WTC11 (cell line): ENCODE data around the gene TFB2M. TPM values are rescaled to one million over a fixed set of nuclear protein-coding genes. Genes with fewer than 3 reads are reported as not detected.

ENCODE experiments used
- ATAC-seq: fragments of 200-7000 bp; cut with Tn5 transposase; 2 replicates; pipeline ENCODE4 v1.10.0; 2021; ENCODE audit warnings: mild to moderate bottlenecking, moderate library complexity
- CTCF ChIA-PET: fragments of 300-600 bp; sonication (Branson Sonifier 250); formaldehyde crosslinking; loops from one replicate; lab custom pipeline; 2021; ENCODE audit warnings: antibody characterized with exemption; lab: Charles Lee
- POLR2A ChIA-PET: fragments of 350-600 bp; sonication (Branson Sonifier 250); formaldehyde crosslinking; loops from one replicate; lab custom pipeline; 2021; ENCODE audit warnings: antibody characterized with exemption; lab: Charles Lee
- DNase-seq: peaks from one replicate; pipeline ENCODE4 v3.0.0; 2021; ENCODE audit warnings: low spot score
- H3K27ac Mint-ChIP-seq: 2 replicates; pipeline ENCODE4 v1.8.0; 2021; ENCODE audit warnings: mixed read lengths
- H3K27me3 Mint-ChIP-seq: 2 replicates; pipeline ENCODE4 v1.8.0; 2021; ENCODE audit warnings: low read depth, mild to moderate bottlenecking, moderate library complexity, mixed read lengths
- H3K36me3 Mint-ChIP-seq: 2 replicates; pipeline ENCODE4 v1.8.0; 2021; ENCODE audit warnings: mixed read lengths
- H3K4me1 Mint-ChIP-seq: 2 replicates; pipeline ENCODE4 v1.8.0; 2022; ENCODE audit warnings: mixed read lengths
- H3K4me3 Mint-ChIP-seq: 2 replicates; pipeline ENCODE4 v1.8.0; 2021; ENCODE audit warnings: mild to moderate bottlenecking, moderate library complexity, mixed read lengths
- H3K9me3 Mint-ChIP-seq: 2 replicates; pipeline ENCODE4 v1.8.0; 2021; ENCODE audit warnings: mixed read lengths
- ATF1 ChIP-seq: sonication (generic); formaldehyde crosslinking; IDR thresholded peaks from 2 replicates; pipeline ENCODE4 v1.8.1; 2023; ENCODE audit warnings: mild to moderate bottlenecking, moderate library complexity, missing genetic modification reagents
- ATF3 ChIP-seq: sonication (generic); formaldehyde crosslinking; conservative IDR thresholded peaks from 2 replicates; pipeline ENCODE4 v1.8.1; 2022; ENCODE audit warnings: mild to moderate bottlenecking, missing genetic modification reagents
- CREB1 ChIP-seq: sonication (generic); formaldehyde crosslinking; IDR thresholded peaks from 2 replicates; pipeline ENCODE4 v1.8.0; 2023; ENCODE audit warnings: mild to moderate bottlenecking, missing genetic modification reagents
- E2F4 ChIP-seq: sonication (generic); formaldehyde crosslinking; IDR thresholded peaks from 2 replicates; pipeline ENCODE4 v1.8.1; 2022; ENCODE audit warnings: low read depth, mild to moderate bottlenecking, moderate library complexity, missing genetic modification reagents, borderline replicate concordance
- ELF4 ChIP-seq: sonication (generic); formaldehyde crosslinking; IDR thresholded peaks from 2 replicates; pipeline ENCODE4 v1.8.1; 2022; ENCODE audit warnings: low read depth, mild to moderate bottlenecking, moderate library complexity, missing genetic modification reagents
- FOXP4 ChIP-seq: sonication (generic); formaldehyde crosslinking; IDR thresholded peaks from 2 replicates; pipeline ENCODE4 v1.8.0; 2022; ENCODE audit warnings: mild to moderate bottlenecking, missing genetic modification reagents
- GABPB1 ChIP-seq: sonication (generic); formaldehyde crosslinking; IDR thresholded peaks from 2 replicates; pipeline ENCODE4 v1.8.1; 2023; ENCODE audit warnings: mild to moderate bottlenecking, missing genetic modification reagents
- IRF2 ChIP-seq: sonication (generic); formaldehyde crosslinking; IDR thresholded peaks from 2 replicates; pipeline ENCODE4 v1.8.0; 2022; ENCODE audit warnings: low read depth, missing genetic modification reagents, borderline replicate concordance
- JUN ChIP-seq: sonication (generic); formaldehyde crosslinking; IDR thresholded peaks from 2 replicates; pipeline ENCODE4 v1.8.0; 2023; ENCODE audit warnings: mild to moderate bottlenecking, missing genetic modification reagents
- SP1 ChIP-seq: sonication (generic); formaldehyde crosslinking; conservative IDR thresholded peaks from 2 replicates; pipeline ENCODE4 v1.8.1; 2022; ENCODE audit warnings: missing genetic modification reagents
- STAT6 ChIP-seq: sonication (generic); formaldehyde crosslinking; conservative IDR thresholded peaks from 2 replicates; pipeline ENCODE4 v1.8.1; 2023; ENCODE audit warnings: mild to moderate bottlenecking, low read depth, missing genetic modification reagents, moderate library complexity
- TCF7 ChIP-seq: sonication (generic); formaldehyde crosslinking; IDR thresholded peaks from 2 replicates; pipeline ENCODE4 v1.8.0; 2022; ENCODE audit warnings: mild to moderate bottlenecking, low read depth, missing genetic modification reagents, moderate library complexity
- USF2 ChIP-seq: sonication (generic); formaldehyde crosslinking; IDR thresholded peaks from 2 replicates; pipeline ENCODE4 v1.8.1; 2023; ENCODE audit warnings: mild to moderate bottlenecking, missing genetic modification reagents, moderate library complexity
- ZBTB43 ChIP-seq: sonication (generic); formaldehyde crosslinking; IDR thresholded peaks from 2 replicates; pipeline ENCODE4 v1.8.1; 2023; ENCODE audit warnings: mild to moderate bottlenecking, missing genetic modification reagents
- ZNF232 ChIP-seq: sonication (generic); formaldehyde crosslinking; IDR thresholded peaks from 2 replicates; pipeline ENCODE4 v1.8.0; 2022; ENCODE audit warnings: mild to moderate bottlenecking, missing genetic modification reagents
- ZNF396 ChIP-seq: fragments of 250-450 bp; sonication (Bioruptor Pico); IDR thresholded peaks from 2 replicates; pipeline ENCODE4 v1.8.0; 2021; ENCODE audit warnings: mild to moderate bottlenecking, moderate library complexity, borderline replicate concordance
- ZNF423 ChIP-seq: fragments of 250-450 bp; sonication (Bioruptor Pico); IDR thresholded peaks from 2 replicates; pipeline ENCODE4 v2.1.2; 2022; ENCODE audit warnings: mild to moderate bottlenecking, moderate library complexity
- ZNF532 ChIP-seq: fragments of 250-450 bp; sonication (Bioruptor Pico); IDR thresholded peaks from 2 replicates; pipeline ENCODE4 v1.9.0; 2021; ENCODE audit warnings: mild to moderate bottlenecking, borderline replicate concordance
- total RNA-seq: library from RNA; stranded (reverse); gene quantifications from 3 replicates; pipeline ENCODE4 v1.2.3, GENCODE V29; 2021

Gene TFB2M
- total RNA-seq, 1 experiment from 2014 or later: 16.5 TPM

- ATAC-seq (no peak), DNase-seq (no peak)
- peak overlapping the region; percentile 85 for H3K27ac Mint-ChIP-seq
- H3K9me3 Mint-ChIP-seq: no peaks in the 10 kb centered on the region
- ChIA-PET CTCF (no interaction called here), POLR2A (no interaction called here)
- TF ChIP-seq STAT6 (CRISPR knock-in tag) (no peak), ATF1 (CRISPR knock-in tag) (no peak), ZNF396 (CRISPR knock-in tag) (no peak), ELF4 (no peak), ZNF232 (CRISPR knock-in tag) (no peak)
- peaks cover 13% of the 10 kb centered on the region for H3K36me3 Mint-ChIP-seq
- no peak overlapping the region for H3K4me3 Mint-ChIP-seq
- peaks cover 6% of the 10 kb centered on the region for H3K4me1 Mint-ChIP-seq
- no peaks in the 10 kb centered on the region; the same call in 1 of the 2 replicates for H3K27me3 Mint-ChIP-seq
Observed at GRCh38 chr1:246537887-246538286, 28.2 kb downstream of the TFB2M start.

GRCh38 chr1:246537441-246537840 is 28.6 kb downstream of the TFB2M start:
- TF ChIP-seq USF2 (CRISPR knock-in tag) (no peak), IRF2 (CRISPR knock-in tag) (no peak), JUN (CRISPR knock-in tag) (no peak), ZNF423 (CRISPR knock-in tag) (no peak), ZBTB43 (CRISPR knock-in tag) (no peak), GABPB1 (no peak), ATF3 (CRISPR knock-in tag) (no peak), TCF7 (CRISPR knock-in tag) (no peak), E2F4 (CRISPR knock-in tag) (no peak), CREB1 (CRISPR knock-in tag) (no peak)
- H3K27ac Mint-ChIP-seq: no peak overlapping the region; the same call in 1 of the 2 replicates
- peaks cover 6% of the 10 kb centered on the region for H3K4me1 Mint-ChIP-seq
- H3K36me3 Mint-ChIP-seq: peaks cover 13% of the 10 kb centered on the region
- DNase-seq: no peak
- no peaks in the 10 kb centered on the region; the same call in 1 of the 2 replicates for H3K27me3 Mint-ChIP-seq
- peaks cover 2% of the 10 kb centered on the region for H3K9me3 Mint-ChIP-seq
- no peak overlapping the region for H3K4me3 Mint-ChIP-seq
- POLR2A ChIA-PET: no interaction called here
- CTCF ChIA-PET: no interaction called here
- peak; percentile 30; the same call in 1 of the 2 replicates for ATAC-seq

- peaks cover 2% of the 10 kb centered on the region; the same call in 1 of the 2 replicates for H3K27me3 Mint-ChIP-seq
- H3K27ac Mint-ChIP-seq: no peak overlapping the region
- H3K9me3 Mint-ChIP-seq: peaks cover 30% of the 10 kb centered on the region
- DNase-seq (no peak), ATAC-seq (no peak)
- H3K36me3 Mint-ChIP-seq: peaks cover 18% of the 10 kb centered on the region
- ChIA-PET CTCF (interaction anchor here (0.6 to 2.4 kb wide), 2 partner anchors 9 to 36 kb away, joined by 5 to 7 read pairs; no protein-coding TSS in a partner anchor), POLR2A (no interaction called here)
- no peak overlapping the region for H3K4me3 Mint-ChIP-seq
- peaks cover 6% of the 10 kb centered on the region for H3K4me1 Mint-ChIP-seq
- TF ChIP-seq SP1 (CRISPR knock-in tag): no peak
- no peak for TF ChIP-seq ZNF532 (CRISPR knock-in tag)
- no peak for TF ChIP-seq ZBTB43 (CRISPR knock-in tag)
- no peak for TF ChIP-seq FOXP4 (CRISPR knock-in tag)
Observed at GRCh38 chr1:246534114-246534513, 31.9 kb downstream of the TFB2M start.
